Prostate gland (tissue), 2 donors: ENCODE results near the gene PIP5K1B.

ENCODE experiments used
- POLR2A ChIP-seq: fragments of 450-650 bp; IDR thresholded peaks from one replicate; pipeline ENCODE4 v1.6.1; 2016; ENCODE audit warnings: antibody characterized with exemption, mild to moderate bottlenecking
- POLR2AphosphoS5 ChIP-seq: sonication (generic); formaldehyde crosslinking; IDR thresholded peaks from one replicate; pipeline ENCODE4 v1.6.1; 2017; ENCODE audit warnings: antibody characterized with exemption
- TF ChIP-seq, protein P1 (sequence below), 4 experiments: fragments of 200-600 bp in 2 of 4; fragments of 450-650 bp in 2 of 4; sonication (generic) in 2 of 4; IDR thresholded peaks; 1 replicate in 3 of 4; 2 replicates in 1 of 4; pipeline ENCODE4 v1.5.1; 2016 to 2019; ENCODE audit warnings: antibody characterized with exemption in 4 of 4, mild to moderate bottlenecking in 2 of 4, moderate library complexity in 2 of 4

DNA sequence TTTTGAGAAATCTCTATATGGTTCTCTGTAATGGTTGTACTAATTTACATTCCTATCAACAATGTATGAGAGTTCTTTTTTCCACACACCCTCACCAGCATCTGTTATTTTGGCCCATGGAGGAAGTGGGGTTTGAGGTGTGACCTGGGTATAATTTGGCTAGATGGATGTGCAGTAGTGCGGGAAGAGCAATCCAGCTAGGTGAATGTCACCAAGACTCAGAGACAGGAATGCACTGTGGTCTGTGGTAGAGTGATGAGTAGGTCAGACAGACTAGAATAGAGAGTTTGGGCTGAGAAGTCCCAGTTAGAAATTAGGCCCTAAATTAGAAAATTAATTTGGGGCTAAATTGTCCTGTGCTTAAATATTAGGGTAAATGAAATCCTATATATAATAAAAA, 32.8 kb upstream of the PIP5K1B start:
- TF ChIP-seq, protein P1, sequence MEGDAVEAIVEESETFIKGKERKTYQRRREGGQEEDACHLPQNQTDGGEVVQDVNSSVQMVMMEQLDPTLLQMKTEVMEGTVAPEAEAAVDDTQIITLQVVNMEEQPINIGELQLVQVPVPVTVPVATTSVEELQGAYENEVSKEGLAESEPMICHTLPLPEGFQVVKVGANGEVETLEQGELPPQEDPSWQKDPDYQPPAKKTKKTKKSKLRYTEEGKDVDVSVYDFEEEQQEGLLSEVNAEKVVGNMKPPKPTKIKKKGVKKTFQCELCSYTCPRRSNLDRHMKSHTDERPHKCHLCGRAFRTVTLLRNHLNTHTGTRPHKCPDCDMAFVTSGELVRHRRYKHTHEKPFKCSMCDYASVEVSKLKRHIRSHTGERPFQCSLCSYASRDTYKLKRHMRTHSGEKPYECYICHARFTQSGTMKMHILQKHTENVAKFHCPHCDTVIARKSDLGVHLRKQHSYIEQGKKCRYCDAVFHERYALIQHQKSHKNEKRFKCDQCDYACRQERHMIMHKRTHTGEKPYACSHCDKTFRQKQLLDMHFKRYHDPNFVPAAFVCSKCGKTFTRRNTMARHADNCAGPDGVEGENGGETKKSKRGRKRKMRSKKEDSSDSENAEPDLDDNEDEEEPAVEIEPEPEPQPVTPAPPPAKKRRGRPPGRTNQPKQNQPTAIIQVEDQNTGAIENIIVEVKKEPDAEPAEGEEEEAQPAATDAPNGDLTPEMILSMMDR (IDR thresholded peaks at IDR 0.05) = no peak
- TF ChIP-seq POLR2A (no peak), POLR2AphosphoS5 (no peak)
